ENCODE results near the gene BCR.
A peak's percentile ranks its signal among the peaks of the same experiment; 100 is the strongest.
"Not testable (repeated sequence)": the region's sequence is repeated elsewhere in the genome, so short reads cannot be mapped to it uniquely, and the experiment has no call there.

Gene BCR

DNA sequence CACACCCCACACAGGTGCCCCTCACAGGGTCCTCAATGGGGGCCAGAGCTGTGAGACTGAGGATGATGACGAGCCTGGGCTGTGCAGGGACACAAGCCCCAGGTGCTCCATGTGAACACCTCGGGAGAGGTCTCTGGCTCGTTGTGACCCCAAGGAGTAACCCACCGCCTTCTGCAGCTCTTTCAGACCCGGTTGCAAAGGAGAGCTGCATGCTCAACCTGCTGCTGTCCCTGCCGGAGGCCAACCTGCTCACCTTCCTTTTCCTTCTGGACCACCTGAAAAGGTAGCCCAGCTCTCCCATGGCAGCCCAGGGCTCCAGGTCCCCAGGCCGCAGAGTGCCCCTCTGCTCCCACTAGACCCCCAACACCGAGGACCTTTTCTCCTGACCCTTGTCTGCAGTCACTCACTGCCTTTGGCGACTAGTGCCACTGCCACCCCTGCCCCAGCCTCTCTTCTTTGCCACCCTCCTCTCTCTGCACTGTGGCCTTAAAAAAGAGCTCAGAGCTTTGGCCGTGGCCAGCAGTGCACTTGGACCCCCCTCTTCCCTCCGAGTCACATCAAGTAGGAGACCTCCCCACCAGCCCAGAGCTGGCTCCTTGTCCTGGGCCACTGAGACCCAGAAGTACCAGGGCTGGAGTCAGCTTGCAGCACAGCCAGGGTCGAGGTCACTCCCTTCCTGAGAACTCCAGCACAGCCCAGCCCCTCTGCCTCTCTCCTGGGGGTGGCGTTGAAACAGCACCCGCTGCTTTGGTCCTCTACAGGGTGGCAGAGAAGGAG lies 133.7 kb downstream of the BCR start:
- no peak for TF ChIP-seq CTCF (IDR thresholded peaks at IDR 0.05; ENCODE audit: insufficient read depth, low read depth, low read length, missing control alignments)
- DNase-seq (ENCODE audit: low read depth): no peak
- H3K4me3 ChIP-seq (ENCODE audit: low read depth, low read length): no peak overlapping the region

DNA sequence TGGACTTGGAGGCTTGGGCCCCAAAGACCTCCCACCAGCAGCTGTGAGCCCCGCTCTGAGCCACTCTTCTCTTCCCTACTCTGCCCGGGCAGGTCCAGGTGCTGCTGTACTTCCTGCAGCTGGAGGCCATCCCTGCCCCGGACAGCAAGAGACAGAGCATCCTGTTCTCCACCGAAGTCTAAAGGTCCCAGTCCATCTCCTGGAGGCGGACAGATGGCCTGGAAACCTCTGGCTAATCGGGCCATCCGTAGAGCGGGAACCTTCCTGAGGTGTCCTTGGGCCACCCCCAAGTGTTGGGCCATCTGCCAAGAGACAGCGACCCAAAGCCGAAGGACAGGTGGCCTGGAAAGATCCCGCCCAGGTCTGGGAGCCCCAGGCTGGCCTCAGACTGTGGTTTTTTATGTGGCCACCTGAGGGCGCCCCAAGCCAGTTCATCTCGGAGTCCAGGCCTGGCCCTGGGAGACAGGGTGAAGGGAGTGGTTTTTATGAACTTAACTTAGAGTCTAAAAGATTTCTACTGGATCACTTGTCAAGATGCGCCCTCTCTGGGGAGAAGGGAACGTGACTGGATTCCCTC lies 135.1 kb downstream of the BCR start:
- TF ChIP-seq CTCF (IDR thresholded peaks at IDR 0.05; ENCODE audit: insufficient read depth, low read depth, low read length, missing control alignments): peak; percentile 59
- no peak overlapping the region for H3K4me3 ChIP-seq (ENCODE audit: low read depth, low read length)
- DNase-seq (ENCODE audit: low read depth): peak; percentile 50

GRCh38 chr22:23316596-23316995 lies 136.3 kb downstream of the BCR start:
- not testable (repeated sequence) for H3K4me3 ChIP-seq (ENCODE audit: low read depth, low read length); DNase-seq (ENCODE audit: low read depth)

- H3K4me3 ChIP-seq (ENCODE audit: low read depth, low read length); DNase-seq (ENCODE audit: low read depth): not testable (repeated sequence)
These were observed 138.0 kb downstream of the BCR start for GRCh38 chr22:23318316-23318715.

GRCh38 chr22:23322497-23323080 lies 142.3 kb downstream of the BCR start:
- not testable (repeated sequence) for DNase-seq (ENCODE audit: low read depth); H3K4me3 ChIP-seq (ENCODE audit: low read depth, low read length)

DNA sequence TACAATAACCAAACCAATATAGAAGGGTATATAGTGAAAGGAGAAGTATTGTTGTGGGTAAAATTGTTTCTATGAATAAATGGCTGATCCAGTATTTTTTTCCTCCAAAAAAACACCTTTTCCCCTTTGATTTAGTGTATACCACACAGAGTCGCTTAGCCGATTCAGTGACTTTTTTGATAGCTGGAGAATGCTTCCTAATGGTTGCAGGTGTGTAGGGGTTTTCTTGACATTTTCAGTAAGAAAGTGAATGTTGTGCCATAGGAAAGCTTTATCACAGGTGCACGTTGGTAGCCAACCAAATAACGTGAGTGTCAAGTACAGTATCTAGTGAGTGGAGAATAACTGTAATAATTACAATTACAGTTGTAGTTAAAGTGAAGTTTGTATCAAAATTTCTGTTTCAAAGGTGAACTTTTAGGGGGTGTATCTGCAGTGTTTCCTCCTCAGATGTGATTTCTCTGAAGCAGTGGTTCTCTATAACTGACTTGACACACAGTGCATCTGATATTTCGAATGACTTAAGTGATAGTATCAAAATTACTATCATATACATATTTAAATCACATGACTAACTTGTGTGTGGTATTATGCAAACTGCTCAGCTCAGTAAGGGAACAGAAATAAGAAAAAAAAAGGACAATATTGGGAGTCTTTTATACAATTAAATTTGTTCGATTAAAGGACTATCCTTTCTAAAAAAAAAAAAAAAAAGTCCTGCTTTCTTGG lies 143.8 kb downstream of the BCR start:
- not testable (repeated sequence) for DNase-seq (ENCODE audit: low read depth); H3K4me3 ChIP-seq (ENCODE audit: low read depth, low read length)

DNA sequence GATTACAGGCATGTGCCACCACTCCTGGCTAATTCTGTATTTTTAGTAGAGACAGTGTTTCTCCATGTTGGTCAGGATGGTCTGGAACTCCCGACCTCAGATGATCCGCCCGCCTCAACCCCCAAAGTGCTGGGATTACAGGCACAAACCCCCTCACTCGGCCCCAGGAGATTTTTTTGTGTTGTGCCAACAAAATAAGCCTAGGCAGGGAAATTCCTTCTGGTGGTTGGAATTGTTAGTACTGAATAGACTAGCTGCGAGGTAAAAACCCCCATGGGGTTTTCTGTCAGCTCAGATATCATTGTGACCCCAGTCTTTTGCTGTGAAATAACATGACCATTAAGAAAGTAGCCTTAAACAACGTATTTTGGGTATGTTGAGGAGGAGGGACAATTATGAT lies 144.9 kb downstream of the BCR start:
- TF ChIP-seq CTCF (IDR thresholded peaks at IDR 0.05; ENCODE audit: insufficient read depth, low read depth, low read length, missing control alignments): no peak
- no peak overlapping the region for H3K4me3 ChIP-seq (ENCODE audit: low read depth, low read length)
- peak; percentile 37 for DNase-seq (ENCODE audit: low read depth)

DNA sequence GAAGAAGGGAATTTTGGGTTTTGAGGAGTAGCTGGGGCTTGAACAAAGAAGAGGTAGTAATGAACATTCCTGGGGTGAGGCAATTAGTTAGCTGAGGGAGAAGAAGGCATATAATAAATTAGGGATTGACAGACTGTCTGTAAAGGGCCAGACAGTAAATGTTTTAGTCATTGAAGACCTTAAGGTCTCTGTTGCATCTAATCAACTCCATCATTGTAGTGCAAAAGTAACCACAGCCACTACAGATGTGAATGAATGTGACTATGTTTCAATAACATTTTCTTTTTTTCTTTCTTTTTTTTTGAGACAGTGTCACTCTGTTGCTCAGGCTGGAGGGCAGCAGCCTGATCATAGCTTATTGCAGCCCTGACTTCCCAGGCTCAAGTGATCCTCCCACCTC lies 153.5 kb downstream of the BCR start:
- H3K4me3 ChIP-seq (ENCODE audit: low read depth, low read length); DNase-seq (ENCODE audit: low read depth): not testable (repeated sequence)

DNA sequence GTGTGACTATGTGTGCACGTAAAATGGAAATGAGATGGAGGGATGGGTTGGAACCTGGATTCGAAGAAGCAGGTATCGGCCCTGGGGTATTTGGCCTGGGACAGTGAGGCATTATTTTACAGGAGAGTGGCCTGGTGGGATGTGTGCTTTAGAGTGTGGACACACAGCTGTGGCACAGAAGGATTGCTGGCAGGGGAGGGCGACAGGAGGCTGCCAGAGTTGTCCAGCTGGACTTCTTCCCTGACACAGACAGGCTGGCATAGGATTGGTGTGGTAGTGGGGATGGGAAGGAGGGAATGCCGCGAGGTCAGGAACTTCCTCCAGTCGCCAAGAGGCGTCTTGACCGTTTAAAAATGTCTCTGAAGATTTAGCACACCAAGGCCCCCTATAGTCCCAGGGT lies 157.4 kb downstream of the BCR start:
- not testable (repeated sequence) for H3K4me3 ChIP-seq (ENCODE audit: low read depth, low read length); DNase-seq (ENCODE audit: low read depth)

GRCh38 chr22:23341942-23342695 lies 161.8 kb downstream of the BCR start:
- H3K4me3 ChIP-seq (ENCODE audit: low read depth, low read length); DNase-seq (ENCODE audit: low read depth): not testable (repeated sequence)

Measured in GM12865 (cell line).